ENCODE measurements around the gene DLG1.

Gene DLG1

GRCh38 chr3:197015790-197016736 is 282.3 kb downstream of the DLG1 start:
- TF ChIP-seq CTCF (IDR thresholded peaks at IDR 0.05; ENCODE audit: control extremely low read depth, extremely low read depth, low read depth, missing control alignments): no peak
- no peak for DNase-seq (ENCODE audit: extremely low spot score)
- CTCF ChIA-PET: interaction anchor here (4.2 to 7.9 kb wide), 2 partner anchors 12 to 14 kb away, joined by 21 to 64 read pairs; partner anchors contain the start of gene MELTF
- POLR2A ChIA-PET: no interaction called here

- CTCF ChIA-PET: interaction anchor here (0.9 to 7.9 kb wide), 5 partner anchors 8 to 128 kb away, joined by 3 to 64 read pairs (median 3); partner anchors contain the start of gene MELTF
- no peak for TF ChIP-seq CTCF (IDR thresholded peaks at IDR 0.05; ENCODE audit: control extremely low read depth, extremely low read depth, low read depth, missing control alignments)
- no peak for DNase-seq (ENCODE audit: extremely low spot score)
- POLR2A ChIA-PET: interaction anchor here (0.5 kb wide), 1 partner anchor 950 kb away, joined by 3 read pairs; no protein-coding TSS in a partner anchor
Observed at GRCh38 chr3:197014942-197015575, 283.4 kb downstream of the DLG1 start.

GRCh38 chr3:197014024-197014423 is 284.4 kb downstream of the DLG1 start:
- CTCF ChIA-PET: interaction anchor here (0.9 to 7.9 kb wide), 4 partner anchors 9 to 125 kb away, joined by 3 to 64 read pairs (median 12); partner anchors contain the start of gene MELTF
- POLR2A ChIA-PET: no interaction called here
- TF ChIP-seq CTCF (IDR thresholded peaks at IDR 0.05; ENCODE audit: control extremely low read depth, extremely low read depth, low read depth, missing control alignments): no peak
- no peak for DNase-seq (ENCODE audit: extremely low spot score)

- TF ChIP-seq CTCF (IDR thresholded peaks at IDR 0.05; ENCODE audit: control extremely low read depth, extremely low read depth, low read depth, missing control alignments): no peak
- no peak for DNase-seq (ENCODE audit: extremely low spot score)
- ChIA-PET CTCF (interaction anchor here (0.9 to 1.0 kb wide), 2 partner anchors 9 to 10 kb away, joined by 3 read pairs; no protein-coding TSS in a partner anchor), POLR2A (no interaction called here)
Observed at GRCh38 chr3:197012540-197012883, 285.9 kb downstream of the DLG1 start.

GRCh38 chr3:197011780-197012539 is 286.5 kb downstream of the DLG1 start:
- CTCF ChIA-PET: interaction anchor here (1.1 kb wide), 1 partner anchor 11 kb away, joined by 3 read pairs; no protein-coding TSS in a partner anchor
- POLR2A ChIA-PET: no interaction called here
- DNase-seq (ENCODE audit: extremely low spot score): no peak
- no peak for TF ChIP-seq CTCF (IDR thresholded peaks at IDR 0.05; ENCODE audit: control extremely low read depth, extremely low read depth, low read depth, missing control alignments)

Data from GM10248 (cell line).